GM19397 (cell line): ENCODE results near the gene CBY1.

Experiments used
- ATAC-seq: cut with Tn5 transposase; IDR thresholded peaks from one replicate; pipeline ENCODE4 v1.9.1; 2021; ENCODE audit warnings: mild to moderate bottlenecking, moderate library complexity; ENCODE audit not compliant: unreplicated experiment

CBY1 gene

DNA sequence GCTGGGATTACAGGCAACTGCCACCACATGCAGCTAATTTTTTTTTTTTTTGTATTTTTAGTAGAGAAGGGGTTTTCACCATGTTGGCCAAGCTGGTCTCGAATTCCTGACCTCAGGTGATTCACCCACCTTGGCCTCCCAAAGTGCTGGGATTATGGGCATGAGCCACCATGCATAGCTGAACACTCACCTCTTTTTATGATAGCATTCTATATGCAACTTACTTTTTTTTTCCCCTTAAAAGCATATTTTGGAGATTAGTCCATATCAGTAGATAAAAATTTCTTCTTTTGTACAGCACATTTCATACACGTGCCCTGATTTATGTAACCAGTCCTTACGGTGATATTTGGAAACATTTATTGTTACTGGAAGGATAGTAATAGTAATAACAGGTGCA is 63.9 kb downstream of the CBY1 start:
- ATAC-seq = no peak

DNA sequence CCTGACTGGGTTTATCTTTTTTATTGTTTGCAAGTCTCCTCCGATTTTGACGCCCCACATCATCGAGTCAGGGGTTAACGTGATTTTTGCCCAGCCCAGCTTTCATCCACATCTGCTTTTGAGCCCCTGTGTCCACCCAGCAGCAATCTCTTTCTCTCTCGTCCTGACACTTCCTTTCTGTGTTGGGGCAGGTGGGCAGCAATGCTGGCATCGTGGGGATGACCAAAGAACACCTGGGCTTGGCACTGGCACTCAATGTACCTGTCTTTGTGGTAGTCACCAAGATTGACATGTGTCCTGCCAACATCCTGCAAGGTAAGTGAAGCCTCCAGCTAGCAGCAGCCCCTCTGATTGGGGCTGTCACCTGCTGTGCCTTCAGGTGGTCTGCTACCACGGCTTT is 65.1 kb downstream of the CBY1 start:
- no peak for ATAC-seq
